K562 (cell line): Measurements from ENCODE around the gene PTPRG. TPM values are rescaled to one million over a fixed set of nuclear protein-coding genes. Genes with fewer than 3 reads are reported as not detected.

Experiments
- BRF1 ChIP-seq: IDR thresholded peaks from 3 replicates; pipeline ENCODE4 v1.6.1; 2011; ENCODE audit warnings: borderline replicate concordance, mild to moderate bottlenecking; ENCODE audit not compliant: insufficient read length; ENCODE audit errors: extremely low read depth
- LEF1 ChIP-seq: fragments of 450-650 bp; IDR thresholded peaks from 2 replicates; pipeline ENCODE4 v1.6.1; 2016; ENCODE audit warnings: mild to moderate bottlenecking
- SMARCC2 ChIP-seq: fragments of 450-650 bp; IDR thresholded peaks from 2 replicates; pipeline ENCODE4 v1.6.1; 2017; ENCODE audit warnings: antibody characterized with exemption, moderate library complexity, mild to moderate bottlenecking, low read depth
- SREBF2 ChIP-seq: sonication (generic); formaldehyde crosslinking; IDR thresholded peaks from 2 replicates; pipeline ENCODE4 v1.4.0; 2020; ENCODE audit warnings: mild to moderate bottlenecking, missing genetic modification reagents
- XRCC4 ChIP-seq: IDR thresholded peaks from one replicate; pipeline ENCODE4 v1.6.1; 2011; ENCODE audit not compliant: insufficient read depth, insufficient read length; ENCODE audit errors: extremely low read depth
- ZC3H8 ChIP-seq: fragments of 450-650 bp; IDR thresholded peaks from 2 replicates; pipeline ENCODE4 v1.6.1; 2017
- ZNF408 ChIP-seq: fragments of 250-450 bp; sonication (Bioruptor Pico); IDR thresholded peaks from 2 replicates; pipeline ENCODE4 v1.4.0; 2020; ENCODE audit warnings: low read depth, mild to moderate bottlenecking, moderate library complexity
- polyA plus RNA-seq, 8 experiments: library from polyadenylated mRNA; depleted of rRNA in 4 of 8; stranded (reverse) in 5 of 8; unstranded in 3 of 8; fragments of >200 nt; fragmentation: Nextera tagmentation in 2 of 8; fragmentation: Illumina TruSeq in 1 of 8; extraction: Ambion mirVana in 2 of 8; extraction: Trizol in 1 of 8; gene quantifications; 2 replicates each; pipeline versions ENCODE4 v1.2.1 to v1.2.3, GENCODE V29; 2011 to 2014; ENCODE audit warnings: inconsistent platforms in 1 of 8, missing spikeins in 1 of 8
- total RNA-seq, 7 experiments: library from RNA; depleted of rRNA in 6 of 7; stranded (reverse); fragments of >200 nt in 6 of 7; fragmentation: Illumina TruSeq in 2 of 7; extraction: Trizol in 2 of 7; gene quantifications; 2 replicates each; pipeline versions ENCODE4 v1.2.1 to v1.2.3, GENCODE V29; 2011 to 2021; ENCODE audit warnings: low replicate concordance in 1 of 7
- TF ChIP-seq, protein P1 (sequence below): sonication (generic); formaldehyde crosslinking; IDR thresholded peaks from 2 replicates; pipeline ENCODE4 v1.8.0; 2023; ENCODE audit warnings: mild to moderate bottlenecking, missing genetic modification reagents
- TF ChIP-seq, protein P2 (sequence below): fragments of 200-800 bp; sonication (Bioruptor generic); IDR thresholded peaks from 2 replicates; pipeline ENCODE4 v1.6.1; 2017; ENCODE audit warnings: missing genetic modification characterization, missing compliant biosample characterization
- TF ChIP-seq, protein P3 (sequence below): sonication (generic); formaldehyde crosslinking; IDR thresholded peaks from 2 replicates; pipeline ENCODE4 v1.8.1; 2023; ENCODE audit warnings: mild to moderate bottlenecking, missing genetic modification reagents

PTPRG gene
- total and polyA plus RNA-seq, 9 of the 15 experiments (the other 6 are each of a cell fraction or from before 2014, with no cell fraction given), result 0.16 TPM; not detected in 8

DNA sequence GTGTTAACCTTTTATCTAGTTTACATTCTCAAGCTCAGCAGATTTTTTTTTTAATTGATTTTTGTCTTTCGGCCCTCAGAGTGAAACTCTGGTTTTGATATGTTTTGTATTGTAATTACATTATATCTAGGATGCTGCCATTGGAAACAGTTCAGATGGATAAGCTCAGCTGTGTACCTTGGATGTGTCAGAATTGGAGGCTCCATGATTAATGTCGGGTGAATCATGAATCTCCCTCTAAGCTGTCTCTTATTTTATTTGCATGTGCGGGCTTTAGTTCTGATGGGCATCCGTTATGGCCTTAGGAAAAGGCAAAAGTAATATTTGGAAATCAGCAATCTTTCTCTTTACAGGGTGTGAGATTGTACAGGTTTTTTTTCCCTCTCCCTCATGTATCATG lies 4.2 kb downstream of the PTPRG start (continued):
- no peak for TF ChIP-seq LEF1
- no peak for TF ChIP-seq SREBF2 (CRISPR knock-in tag)
- TF ChIP-seq XRCC4, result no peak
- no peak for TF ChIP-seq SMARCC2
- TF ChIP-seq, protein P1, sequence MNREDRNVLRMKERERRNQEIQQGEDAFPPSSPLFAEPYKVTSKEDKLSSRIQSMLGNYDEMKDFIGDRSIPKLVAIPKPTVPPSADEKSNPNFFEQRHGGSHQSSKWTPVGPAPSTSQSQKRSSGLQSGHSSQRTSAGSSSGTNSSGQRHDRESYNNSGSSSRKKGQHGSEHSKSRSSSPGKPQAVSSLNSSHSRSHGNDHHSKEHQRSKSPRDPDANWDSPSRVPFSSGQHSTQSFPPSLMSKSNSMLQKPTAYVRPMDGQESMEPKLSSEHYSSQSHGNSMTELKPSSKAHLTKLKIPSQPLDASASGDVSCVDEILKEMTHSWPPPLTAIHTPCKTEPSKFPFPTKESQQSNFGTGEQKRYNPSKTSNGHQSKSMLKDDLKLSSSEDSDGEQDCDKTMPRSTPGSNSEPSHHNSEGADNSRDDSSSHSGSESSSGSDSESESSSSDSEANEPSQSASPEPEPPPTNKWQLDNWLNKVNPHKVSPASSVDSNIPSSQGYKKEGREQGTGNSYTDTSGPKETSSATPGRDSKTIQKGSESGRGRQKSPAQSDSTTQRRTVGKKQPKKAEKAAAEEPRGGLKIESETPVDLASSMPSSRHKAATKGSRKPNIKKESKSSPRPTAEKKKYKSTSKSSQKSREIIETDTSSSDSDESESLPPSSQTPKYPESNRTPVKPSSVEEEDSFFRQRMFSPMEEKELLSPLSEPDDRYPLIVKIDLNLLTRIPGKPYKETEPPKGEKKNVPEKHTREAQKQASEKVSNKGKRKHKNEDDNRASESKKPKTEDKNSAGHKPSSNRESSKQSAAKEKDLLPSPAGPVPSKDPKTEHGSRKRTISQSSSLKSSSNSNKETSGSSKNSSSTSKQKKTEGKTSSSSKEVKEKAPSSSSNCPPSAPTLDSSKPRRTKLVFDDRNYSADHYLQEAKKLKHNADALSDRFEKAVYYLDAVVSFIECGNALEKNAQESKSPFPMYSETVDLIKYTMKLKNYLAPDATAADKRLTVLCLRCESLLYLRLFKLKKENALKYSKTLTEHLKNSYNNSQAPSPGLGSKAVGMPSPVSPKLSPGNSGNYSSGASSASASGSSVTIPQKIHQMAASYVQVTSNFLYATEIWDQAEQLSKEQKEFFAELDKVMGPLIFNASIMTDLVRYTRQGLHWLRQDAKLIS (CRISPR knock-in tag), result no peak
- TF ChIP-seq, protein P2, sequence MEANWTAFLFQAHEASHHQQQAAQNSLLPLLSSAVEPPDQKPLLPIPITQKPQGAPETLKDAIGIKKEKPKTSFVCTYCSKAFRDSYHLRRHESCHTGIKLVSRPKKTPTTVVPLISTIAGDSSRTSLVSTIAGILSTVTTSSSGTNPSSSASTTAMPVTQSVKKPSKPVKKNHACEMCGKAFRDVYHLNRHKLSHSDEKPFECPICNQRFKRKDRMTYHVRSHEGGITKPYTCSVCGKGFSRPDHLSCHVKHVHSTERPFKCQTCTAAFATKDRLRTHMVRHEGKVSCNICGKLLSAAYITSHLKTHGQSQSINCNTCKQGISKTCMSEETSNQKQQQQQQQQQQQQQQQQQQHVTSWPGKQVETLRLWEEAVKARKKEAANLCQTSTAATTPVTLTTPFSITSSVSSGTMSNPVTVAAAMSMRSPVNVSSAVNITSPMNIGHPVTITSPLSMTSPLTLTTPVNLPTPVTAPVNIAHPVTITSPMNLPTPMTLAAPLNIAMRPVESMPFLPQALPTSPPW (CRISPR knock-in tag), result no peak
- no peak for TF ChIP-seq ZNF408 (CRISPR knock-in tag)
- TF ChIP-seq, protein P3, sequence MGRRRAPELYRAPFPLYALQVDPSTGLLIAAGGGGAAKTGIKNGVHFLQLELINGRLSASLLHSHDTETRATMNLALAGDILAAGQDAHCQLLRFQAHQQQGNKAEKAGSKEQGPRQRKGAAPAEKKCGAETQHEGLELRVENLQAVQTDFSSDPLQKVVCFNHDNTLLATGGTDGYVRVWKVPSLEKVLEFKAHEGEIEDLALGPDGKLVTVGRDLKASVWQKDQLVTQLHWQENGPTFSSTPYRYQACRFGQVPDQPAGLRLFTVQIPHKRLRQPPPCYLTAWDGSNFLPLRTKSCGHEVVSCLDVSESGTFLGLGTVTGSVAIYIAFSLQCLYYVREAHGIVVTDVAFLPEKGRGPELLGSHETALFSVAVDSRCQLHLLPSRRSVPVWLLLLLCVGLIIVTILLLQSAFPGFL (CRISPR knock-in tag), result no peak
- no peak for TF ChIP-seq BRF1
- no peak for TF ChIP-seq ZC3H8
